HL-60/S4 treated with phorbol 12-myristate 13-acetate at 8.2 ng/mL for 4 days and 3 days (cell line): ENCODE data around the gene CAMKMT.
"Not testable (repeated sequence)": the region's sequence is repeated elsewhere in the genome, so short reads cannot be mapped to it uniquely, and the experiment has no call there.

Experiments used
- in situ Hi-C: fragments of 300-500 bp; cut with MboI; formaldehyde crosslinking; loops from 2 replicates; pipeline ENCODE4 v1.15.0; 2022; ENCODE audit warnings: low sequenced_read_pairs

The CAMKMT gene

DNA sequence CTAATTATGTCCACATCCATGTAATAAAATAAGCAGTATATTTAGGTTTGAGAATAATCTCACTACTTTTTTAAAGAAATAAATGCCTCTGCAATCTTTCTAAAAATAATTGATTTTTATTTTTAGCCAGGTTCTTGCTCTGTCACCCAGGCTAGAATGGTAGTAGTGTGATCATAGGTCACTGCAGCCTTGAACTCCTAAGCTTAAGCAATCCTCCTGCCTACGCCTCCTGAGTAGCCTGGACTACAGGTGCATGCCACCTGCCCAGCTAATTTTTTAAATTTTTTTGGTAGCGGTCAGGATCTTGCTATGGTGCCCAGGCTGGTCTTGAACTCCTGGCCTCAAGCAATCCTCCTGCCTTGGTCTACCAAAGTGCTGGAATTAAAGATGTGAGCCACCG lies 133.3 kb downstream of the CAMKMT start:
- in situ Hi-C loops: loop anchor here (25.0 kb wide), 2 partner anchors 458 to 467 kb away; no protein-coding TSS in a partner anchor

- in situ Hi-C loops: loop anchor here (25.0 kb wide), 2 partner anchors 458 to 467 kb away; no protein-coding TSS in a partner anchor
These were observed 133.8 kb downstream of the CAMKMT start for GRCh38 chr2:44495544-44495943.

DNA sequence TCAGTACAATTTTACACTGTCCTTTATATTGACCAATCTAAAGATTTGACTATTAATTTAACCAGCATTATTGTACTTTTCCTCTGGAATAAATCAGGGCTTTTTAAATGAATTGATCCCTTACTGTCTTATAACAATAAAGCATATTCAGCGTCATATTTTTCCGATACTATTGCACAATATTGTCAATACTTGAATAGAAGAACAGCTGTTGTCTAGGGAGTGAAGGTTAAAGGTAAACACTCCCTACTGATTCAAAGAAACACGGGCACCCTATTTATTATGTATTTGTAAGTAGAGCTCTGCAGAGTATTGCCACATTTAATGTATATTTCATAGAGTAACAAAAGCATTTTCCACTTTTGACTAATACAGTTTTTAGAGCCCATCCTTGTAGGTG lies 134.4 kb downstream of the CAMKMT start:
- in situ Hi-C loops: loop anchor here (25.0 kb wide), 2 partner anchors 459 to 466 kb away; no protein-coding TSS in a partner anchor

DNA sequence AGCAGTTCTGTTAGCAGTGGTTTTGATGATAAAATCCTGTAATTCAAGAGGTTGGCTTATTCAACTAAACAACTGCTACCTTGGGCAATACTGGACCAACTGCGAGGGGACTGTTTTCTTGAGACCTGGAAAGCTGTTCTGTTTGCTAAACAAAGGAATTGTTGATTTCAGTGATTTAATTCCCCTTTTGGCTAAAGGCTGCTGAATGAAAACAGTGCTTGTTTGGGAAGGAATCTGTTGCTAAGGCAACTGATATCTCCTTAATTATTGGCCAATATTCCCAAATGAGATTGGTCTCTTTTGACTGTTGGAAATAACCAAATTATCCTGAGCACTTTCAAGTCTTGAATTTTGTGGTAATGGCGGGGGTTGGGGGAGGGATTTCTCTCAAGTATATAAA lies 136.8 kb downstream of the CAMKMT start:
- in situ Hi-C loops: loop anchor here (25.0 kb wide), 2 partner anchors 461 to 464 kb away; no protein-coding TSS in a partner anchor

GRCh38 chr2:44505664-44506063 lies 143.9 kb downstream of the CAMKMT start:
- in situ Hi-C loops: not testable (repeated sequence)

DNA sequence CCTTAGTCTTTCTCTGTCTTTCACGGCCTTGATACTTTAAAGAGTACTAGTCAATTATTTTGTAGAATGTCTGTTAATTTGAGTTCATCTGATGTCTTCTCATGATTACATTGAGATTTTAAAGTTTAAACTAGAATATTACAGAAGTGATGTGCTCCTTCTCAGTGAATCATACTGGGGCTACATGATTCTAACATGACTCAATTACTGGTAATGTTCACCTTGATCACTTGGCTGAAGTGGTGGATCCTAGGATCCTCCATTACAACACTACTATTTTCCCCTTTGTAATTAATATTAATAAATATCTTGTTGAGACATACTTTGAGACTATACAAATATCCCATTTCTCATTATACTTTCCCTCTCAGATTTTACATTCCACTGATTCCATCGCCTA lies 148.5 kb downstream of the CAMKMT start:
- in situ Hi-C loops: no loop called here

GRCh38 chr2:44515416-44515815 lies 153.7 kb downstream of the CAMKMT start:
- in situ Hi-C loops: no loop called here

GRCh38 chr2:44519026-44519425 lies 157.3 kb downstream of the CAMKMT start:
- in situ Hi-C loops: no loop called here

DNA sequence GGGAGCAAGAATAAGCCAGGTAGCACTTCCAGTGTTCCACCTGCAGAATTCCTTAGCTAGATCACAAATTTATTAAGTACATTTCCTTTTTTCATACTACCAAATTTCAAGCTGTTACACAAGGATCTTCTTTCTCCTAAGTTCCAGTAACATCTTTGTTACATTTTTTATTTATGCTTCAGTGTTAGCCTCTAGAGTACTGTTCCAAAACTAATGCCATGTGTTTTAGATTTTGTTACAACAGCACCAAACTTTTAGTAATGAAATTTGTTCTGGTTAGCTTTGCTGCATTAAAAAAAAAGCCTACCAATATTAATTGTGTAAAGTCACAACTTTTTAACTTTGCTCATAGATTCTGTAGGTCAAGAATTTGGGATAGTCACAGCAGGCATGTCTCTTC lies 161.1 kb downstream of the CAMKMT start:
- in situ Hi-C loops: no loop called here

DNA sequence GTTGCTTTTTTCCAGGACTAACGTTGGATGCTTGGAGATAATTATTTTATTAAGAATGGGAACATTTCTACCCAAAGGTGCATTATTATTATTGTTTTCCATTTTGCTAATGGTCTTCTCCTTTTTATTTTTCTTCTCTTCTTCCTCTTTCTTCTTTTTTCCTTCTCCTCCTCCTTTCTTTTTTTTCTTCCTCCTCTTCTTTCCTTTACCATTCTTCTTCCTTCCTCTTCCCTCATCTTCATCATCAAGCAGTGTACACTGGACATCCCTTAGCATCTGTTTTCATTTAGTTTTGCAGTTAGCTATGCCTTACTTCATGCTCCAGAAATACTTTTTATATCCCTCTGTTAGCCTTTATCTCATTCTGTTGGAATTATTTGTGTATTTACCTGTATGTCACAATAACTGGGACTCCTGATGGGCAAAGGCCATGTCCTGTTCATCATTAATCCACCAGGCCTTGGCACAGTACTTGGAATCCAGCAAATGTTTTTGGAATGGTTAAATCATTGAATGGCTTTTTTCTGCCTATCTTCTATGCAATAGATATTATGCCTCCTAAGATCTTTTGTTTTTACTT lies 162.7 kb downstream of the CAMKMT start:
- in situ Hi-C loops: no loop called here

- in situ Hi-C loops: no loop called here
These were observed 164.6 kb downstream of the CAMKMT start for GRCh38 chr2:44526352-44526751.

DNA sequence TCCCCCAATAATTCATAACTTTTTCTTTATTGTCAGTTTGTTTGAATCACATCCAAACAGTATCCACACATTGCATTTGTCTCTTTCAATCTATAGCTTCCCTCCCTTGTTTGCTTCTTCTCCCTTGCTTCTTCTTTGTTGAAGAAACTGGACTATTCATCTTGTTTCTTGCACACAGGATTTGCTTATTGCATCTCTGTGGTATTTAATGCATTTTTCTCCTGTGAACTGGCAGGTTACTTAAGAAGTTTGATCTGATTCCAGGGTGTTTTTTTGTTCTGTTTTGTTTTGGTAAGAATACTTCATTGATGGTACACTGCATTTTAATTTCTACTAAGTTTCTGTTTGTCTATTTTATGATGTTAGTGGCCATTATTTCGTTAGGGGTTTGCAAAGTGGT lies 166.8 kb downstream of the CAMKMT start:
- in situ Hi-C loops: no loop called here

DNA sequence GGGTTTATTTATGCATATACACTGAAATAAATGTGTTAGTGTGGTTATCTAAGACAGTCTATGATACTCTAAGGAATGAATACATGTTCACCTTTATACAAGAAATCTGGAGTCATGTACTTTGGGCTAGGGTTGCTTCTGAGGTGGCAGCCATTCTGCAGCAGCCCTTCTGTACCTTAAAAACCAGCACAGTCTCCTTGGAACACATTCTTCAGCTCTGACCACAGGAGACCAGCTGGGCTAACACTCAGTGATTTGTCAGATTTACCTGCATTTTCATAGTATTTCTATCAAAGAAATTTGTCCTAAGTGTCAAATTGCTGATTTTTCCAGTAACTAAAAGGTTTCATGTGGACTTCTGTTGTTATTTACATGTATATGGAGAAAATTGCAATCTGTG lies 167.7 kb downstream of the CAMKMT start:
- in situ Hi-C loops: no loop called here

DNA sequence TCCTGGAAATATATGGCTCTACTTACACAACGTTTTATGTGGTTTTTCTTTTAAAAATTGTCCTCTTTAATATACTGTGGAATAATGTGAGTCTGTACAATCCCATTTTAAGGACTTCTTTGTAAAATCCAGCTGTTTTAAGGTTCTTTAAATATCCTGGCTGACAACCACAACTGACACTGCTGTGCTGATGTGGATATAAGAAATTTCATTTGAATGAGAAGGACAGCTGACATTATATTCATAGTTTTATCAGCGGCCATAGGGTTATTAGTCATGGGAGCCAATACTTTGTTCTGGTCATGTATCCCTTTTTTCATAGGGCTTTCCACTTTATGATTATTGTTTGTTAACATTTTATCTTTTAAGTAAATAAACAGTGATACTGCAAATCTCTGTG lies 169.5 kb downstream of the CAMKMT start:
- in situ Hi-C loops: no loop called here

DNA sequence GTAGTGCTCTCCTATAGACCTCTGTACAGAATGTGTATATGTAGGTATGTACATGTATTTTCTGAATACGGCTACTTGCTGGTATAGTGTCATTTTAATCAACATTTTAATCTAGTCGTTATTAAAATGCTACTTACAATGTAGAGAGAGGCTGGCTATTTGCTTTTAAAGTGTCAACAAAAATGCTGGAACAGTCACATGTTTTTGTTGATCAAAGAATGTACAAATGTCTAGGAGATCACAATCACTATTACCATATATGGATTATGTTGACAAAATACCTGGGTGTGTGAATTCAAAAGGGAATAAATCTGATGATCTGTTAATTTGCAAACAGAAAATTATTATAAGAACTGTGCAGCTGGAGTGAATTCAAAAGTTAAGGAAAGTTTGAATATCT lies 170.3 kb downstream of the CAMKMT start:
- in situ Hi-C loops: no loop called here

DNA sequence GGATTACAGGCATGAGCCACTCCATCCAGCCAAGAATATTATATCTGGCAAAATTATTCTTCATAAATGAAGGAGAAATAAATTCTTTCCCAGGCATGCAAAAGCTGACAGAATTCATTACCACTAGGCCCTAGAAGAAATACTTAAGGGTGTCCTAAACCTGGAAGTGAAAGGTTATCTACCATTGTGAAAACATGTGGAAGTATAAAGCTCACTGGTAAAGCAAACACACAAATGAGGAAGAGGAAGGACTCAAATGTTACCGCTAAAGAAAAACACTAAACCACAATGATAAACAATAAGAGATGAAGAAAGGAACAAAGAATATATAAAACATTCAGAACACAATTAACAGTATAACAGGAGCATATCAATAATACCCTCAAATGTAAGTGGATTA lies 171.8 kb downstream of the CAMKMT start:
- in situ Hi-C loops: no loop called here

GRCh38 chr2:44535376-44535775 lies 173.6 kb downstream of the CAMKMT start:
- in situ Hi-C loops: no loop called here

DNA sequence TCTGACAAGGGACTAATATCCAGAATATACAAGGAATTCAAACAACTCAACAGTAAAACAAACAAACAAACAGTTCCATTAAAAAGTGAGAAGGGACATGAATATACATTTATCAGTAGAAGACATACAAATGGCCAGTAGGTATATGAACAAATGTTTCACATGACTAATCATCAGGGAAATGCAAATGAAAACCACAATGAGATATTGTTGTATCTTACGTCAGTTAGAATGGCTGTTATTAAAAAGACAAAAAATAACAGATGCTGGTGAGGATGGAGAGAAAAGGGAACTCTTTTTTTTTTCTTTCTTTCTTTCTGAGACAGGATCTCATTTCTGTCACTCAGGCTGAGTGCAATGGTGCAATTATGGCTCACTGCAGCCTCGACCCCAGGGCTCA lies 175.5 kb downstream of the CAMKMT start:
- in situ Hi-C loops: no loop called here

- in situ Hi-C loops: no loop called here
These were observed 180.8 kb downstream of the CAMKMT start for GRCh38 chr2:44542520-44542919.

DNA sequence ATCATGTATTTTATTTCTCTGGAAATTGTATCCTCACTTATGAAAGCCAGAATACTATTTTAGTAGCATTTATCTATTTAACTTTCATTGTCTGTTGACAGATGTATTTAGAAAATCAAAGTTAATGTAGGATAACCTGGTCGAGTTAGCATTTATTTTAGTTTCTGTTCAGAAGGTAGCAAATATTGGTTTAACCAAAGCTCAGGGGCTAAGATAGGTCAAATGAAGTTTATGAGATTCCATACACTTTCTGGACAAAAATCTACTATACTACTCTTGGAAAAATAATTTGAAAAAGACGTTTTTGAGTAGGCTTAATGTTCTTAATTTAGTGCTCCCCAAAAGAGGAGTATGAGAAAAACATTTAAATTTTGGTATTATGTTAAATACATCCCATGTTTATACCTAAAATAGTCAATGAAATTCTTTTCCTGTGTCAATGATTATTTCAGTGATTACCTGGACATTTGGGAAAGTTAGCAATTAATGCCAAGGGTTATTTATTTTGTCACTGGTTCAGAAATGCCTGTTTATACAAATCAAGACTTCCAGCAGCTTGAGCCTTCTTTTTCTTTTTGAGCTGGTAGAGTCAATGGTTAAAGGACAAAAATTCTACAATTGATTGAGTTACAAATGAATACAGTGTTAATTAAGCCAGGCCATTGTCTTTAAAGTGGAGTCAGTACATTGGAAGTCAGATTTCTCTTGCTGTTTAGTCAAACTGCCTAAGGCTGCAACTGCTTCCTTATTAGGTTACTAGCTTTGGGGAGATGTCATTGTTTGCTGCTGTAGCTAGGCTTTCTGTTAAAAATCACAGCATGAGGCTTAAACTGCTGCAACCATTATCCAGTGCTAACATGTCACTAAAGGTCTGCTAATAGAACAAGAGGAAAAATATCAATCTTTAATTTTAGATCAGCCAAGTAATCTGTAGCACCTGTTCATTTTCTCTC lies 182.3 kb downstream of the CAMKMT start:
- in situ Hi-C loops: no loop called here

- in situ Hi-C loops: no loop called here
These were observed 183.3 kb downstream of the CAMKMT start for GRCh38 chr2:44545005-44545404.
